ENCODE data around the gene CHRNA5.

DNA sequence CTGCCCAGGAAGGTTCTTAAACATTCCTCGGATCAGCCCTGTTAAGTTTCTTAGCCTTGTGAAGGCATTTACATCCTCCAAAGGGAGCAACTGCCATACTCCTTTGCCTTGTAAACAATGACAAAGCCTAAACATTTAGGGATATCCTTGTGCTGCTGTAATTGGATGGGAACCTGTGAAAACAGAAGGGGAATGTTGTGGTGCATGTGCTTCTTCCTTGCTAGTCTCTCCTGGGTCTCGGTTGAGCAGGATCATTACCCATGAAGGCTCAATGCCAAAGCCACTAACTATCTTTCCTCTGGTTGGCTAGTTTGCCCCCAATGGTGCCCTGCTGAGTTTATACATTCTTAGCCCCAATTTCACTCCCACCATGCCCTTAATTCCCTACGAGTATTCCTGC, 38.1 kb downstream of the CHRNA5 start:
- TF ChIP-seq POLR2AphosphoS5 (IDR thresholded peaks at IDR 0.05; ENCODE audit: low read depth, low read length) (no peak), POLR2A (IDR thresholded peaks at IDR 0.05; ENCODE audit: low read depth, low read length) (no peak), TAF1 (IDR thresholded peaks at IDR 0.05; ENCODE audit: low read depth, low read length) (no peak), SPI1 (IDR thresholded peaks at IDR 0.05; ENCODE audit: low read depth, low read length) (no peak)
